Rectal smooth muscle tissue (tissue), 1 donor: Measurements from ENCODE around the gene ACOX1.

Experiments
- H3K27ac ChIP-seq: one replicate; pipeline ENCODE4 v1.7.0; 2013; ENCODE audit warnings: low read depth, low read length, inconsistent platforms
- H3K27me3 ChIP-seq: one replicate; pipeline ENCODE4 v1.7.0; 2013; ENCODE audit warnings: low read length; ENCODE audit not compliant: control insufficient read depth, insufficient read depth
- H3K36me3 ChIP-seq: one replicate; pipeline ENCODE4 v1.7.0; 2013; ENCODE audit warnings: low read length; ENCODE audit not compliant: control insufficient read depth, insufficient read depth
- H3K4me1 ChIP-seq: one replicate; pipeline ENCODE4 v1.7.0; 2013; ENCODE audit warnings: low read length; ENCODE audit not compliant: control insufficient read depth, insufficient read depth
- H3K4me3 ChIP-seq: one replicate; pipeline ENCODE4 v1.7.0; 2013; ENCODE audit warnings: low read length
- H3K9ac ChIP-seq: one replicate; pipeline ENCODE4 v1.7.0; 2013; ENCODE audit warnings: low read length

Gene ACOX1

DNA sequence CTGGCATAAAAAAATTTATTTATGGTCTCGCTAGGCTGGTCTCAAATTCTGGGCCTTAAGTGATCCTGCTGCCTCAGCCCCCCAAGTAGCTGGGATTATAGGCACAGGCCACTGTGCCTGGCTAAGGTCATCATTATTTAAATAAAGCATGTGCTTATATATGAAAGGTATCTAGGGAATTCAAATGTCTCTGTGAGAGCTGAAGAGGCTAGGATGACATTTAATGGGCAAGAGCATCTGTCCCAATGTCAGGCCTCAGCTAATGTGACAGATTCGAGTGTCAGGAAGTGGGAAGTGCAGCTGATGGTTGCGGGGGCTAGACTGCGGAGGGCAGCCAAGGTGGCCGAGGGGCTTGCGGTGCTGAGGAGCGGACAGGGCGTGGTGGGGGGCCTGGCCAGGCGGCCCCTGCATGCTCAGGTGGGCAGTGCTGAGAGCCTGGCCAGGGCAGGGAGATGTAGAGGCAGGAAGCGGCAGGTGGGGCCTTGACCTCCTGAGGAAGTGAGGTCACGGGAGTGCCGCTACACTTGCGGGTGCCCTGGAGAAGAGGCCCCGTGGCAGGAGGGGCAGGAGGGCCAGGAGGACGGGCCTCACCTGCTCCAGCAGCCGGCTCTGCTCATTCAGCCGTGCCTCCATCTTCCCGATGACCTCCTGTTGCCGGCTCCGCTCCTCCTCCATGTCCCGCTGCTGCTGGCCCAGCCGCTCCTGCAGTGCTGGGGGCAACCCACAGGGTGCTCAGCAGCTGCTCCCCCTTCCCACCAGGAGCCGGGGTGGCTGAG is 61.6 kb downstream of the ACOX1 start:
- no peaks in the 10 kb centered on the region for H3K4me1 ChIP-seq
- H3K4me3 ChIP-seq = no peak overlapping the region
- H3K9ac ChIP-seq = no peak overlapping the region
- no peak overlapping the region for H3K27ac ChIP-seq
- no peaks in the 10 kb centered on the region for H3K36me3 ChIP-seq
- H3K27me3 ChIP-seq = no peaks in the 10 kb centered on the region

DNA sequence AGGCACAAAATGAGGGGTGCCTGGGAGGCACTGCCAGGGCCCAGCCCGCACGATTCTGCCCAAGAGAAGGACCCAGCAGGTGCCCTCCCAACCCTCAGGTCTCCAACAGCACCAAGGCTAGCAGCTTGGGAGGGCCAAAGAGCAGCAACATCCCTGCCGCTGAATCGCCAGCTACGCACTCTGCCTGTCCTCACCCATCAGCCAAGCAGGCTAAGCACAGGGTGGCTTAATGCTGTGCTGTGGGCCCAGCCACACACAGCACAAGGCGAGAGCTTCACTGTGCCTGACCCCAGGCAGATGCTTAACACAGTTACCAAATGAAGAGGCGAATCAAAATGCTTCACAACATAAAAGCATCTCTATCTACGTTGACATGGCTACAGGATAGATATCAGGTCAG is 63.7 kb downstream of the ACOX1 start:
- H3K9ac ChIP-seq = no peak overlapping the region
- no peaks in the 10 kb centered on the region for H3K4me1 ChIP-seq
- H3K27ac ChIP-seq = no peak overlapping the region
- H3K36me3 ChIP-seq = peaks cover 3% of the 10 kb centered on the region
- H3K4me3 ChIP-seq = no peak overlapping the region
- no peaks in the 10 kb centered on the region for H3K27me3 ChIP-seq

DNA sequence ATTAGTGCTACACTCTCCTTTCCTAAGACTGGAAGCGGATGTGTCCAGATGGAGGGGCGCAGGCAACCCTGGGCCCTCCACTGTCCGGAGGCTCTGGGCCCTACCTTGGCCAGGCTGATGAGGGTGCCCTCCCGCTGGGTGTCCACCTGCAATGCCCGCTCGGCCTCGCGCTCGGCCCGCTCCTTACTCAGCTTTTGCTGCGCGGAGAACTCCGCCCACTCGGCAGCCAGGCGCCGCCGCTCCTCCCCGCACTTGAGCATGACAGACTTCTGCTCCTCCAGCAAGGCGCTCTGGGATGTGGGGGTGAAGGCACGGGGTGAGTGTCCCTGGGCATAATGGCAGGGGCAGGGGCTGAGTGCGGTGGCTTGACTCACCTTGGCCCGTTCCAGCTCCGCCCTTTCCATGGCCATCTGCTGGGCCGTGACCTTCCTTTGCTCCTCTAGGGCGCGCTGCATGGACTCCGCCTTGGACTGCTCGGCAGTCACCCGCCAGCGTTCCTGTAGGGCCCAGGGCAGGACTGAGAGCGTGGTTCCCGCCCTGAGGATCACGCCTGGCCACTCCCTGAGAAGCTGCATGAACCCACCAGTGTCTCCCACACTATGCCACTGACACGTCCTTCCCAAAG is 64.2 kb downstream of the ACOX1 start:
- Histone ChIP-seq H3K36me3 (peaks cover 3% of the 10 kb centered on the region), H3K4me1 (no peaks in the 10 kb centered on the region), H3K27ac (no peak overlapping the region)

DNA sequence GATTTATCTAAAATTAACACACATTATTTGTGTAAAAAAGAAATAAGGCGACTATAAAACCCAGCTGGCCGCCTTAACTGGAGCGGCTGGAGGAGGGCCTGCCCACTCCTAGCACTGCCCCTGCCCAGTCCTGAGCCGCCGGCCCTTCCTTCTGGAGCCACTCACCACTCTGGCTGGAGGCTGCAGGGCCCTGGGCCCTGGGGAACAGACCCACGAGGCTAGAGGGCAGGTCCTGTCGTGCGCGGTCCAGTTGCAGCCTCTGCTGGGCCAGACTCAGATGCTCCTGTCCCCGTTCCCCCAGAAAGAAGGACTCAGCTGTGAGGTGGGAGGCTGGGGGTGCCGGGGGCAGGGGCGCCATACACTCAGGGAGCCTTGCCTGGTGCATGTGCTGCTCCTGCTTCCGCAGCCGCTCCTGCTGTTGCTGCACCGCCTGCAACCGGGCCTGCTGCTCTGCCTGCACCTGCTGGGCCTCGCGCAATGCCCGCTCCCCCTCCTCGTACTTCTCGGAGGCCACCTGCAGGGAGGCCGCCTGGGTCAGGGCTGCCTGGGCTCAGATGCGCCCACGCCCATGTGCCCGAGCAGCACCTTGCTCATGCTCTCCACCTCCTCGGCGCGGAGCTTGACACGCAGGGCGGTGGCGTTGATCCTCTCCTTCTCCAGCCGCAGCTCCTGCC is 65.3 kb downstream of the ACOX1 start:
- Histone ChIP-seq H3K27me3 (no peaks in the 10 kb centered on the region), H3K4me3 (no peak overlapping the region), H3K36me3 (peaks cover 3% of the 10 kb centered on the region), H3K27ac (no peak overlapping the region), H3K9ac (no peak overlapping the region), H3K4me1 (no peaks in the 10 kb centered on the region)

More for the DNA sequence above, 64.2 kb downstream of the ACOX1 start:
- Histone ChIP-seq H3K4me3 (no peak overlapping the region), H3K27me3 (no peaks in the 10 kb centered on the region), H3K9ac (no peak overlapping the region)

DNA sequence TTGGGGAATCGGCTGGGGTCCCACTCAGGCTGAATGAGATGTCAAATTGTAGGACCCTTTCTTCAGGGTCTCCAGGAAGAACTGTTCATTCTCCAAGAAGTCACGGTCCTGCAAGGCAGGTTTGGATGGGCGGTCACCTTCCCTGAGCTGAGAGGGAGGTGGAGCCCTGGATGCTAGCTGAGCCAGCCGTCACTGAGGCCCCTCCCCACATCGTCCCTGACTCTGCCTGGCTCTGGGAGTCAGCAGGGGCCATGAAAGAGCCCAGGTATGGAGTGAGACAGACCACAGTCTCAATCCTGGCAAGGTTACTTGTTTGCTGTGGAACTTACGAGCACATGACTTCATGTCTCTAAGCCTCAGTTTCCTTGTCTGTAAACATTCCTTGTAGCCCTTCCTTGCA is 68.3 kb downstream of the ACOX1 start:
- peaks cover 3% of the 10 kb centered on the region for H3K36me3 ChIP-seq
- H3K9ac ChIP-seq = no peak overlapping the region
- no peaks in the 10 kb centered on the region for H3K4me1 ChIP-seq
- no peak overlapping the region for H3K4me3 ChIP-seq
- no peaks in the 10 kb centered on the region for H3K27me3 ChIP-seq
- H3K27ac ChIP-seq = no peak overlapping the region

DNA sequence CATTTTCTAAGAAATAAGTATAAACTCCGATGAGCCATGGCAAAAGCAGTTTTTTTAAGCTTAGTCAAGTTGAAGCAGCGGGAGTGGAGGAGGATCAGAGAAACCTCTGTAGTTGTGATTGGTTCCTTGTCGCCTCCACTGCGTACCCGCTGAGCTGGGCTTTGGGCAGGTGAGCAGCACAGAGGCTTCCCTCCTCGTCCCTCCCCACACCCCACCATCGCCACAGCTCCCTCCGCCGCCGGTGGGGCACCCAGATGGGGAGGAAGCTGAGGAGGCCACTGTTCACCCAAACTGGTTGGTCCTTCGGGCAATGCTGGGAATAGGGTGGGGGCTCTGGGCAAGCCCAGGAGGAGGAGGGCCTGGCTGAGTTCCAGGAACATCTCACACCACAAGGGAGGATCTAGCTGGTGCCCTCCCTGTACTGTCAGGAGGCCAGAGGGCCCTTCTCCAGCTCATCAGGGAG is 69.1 kb downstream of the ACOX1 start:
- Histone ChIP-seq H3K27me3 (no peaks in the 10 kb centered on the region), H3K9ac (no peak overlapping the region), H3K4me3 (no peak overlapping the region), H3K4me1 (no peaks in the 10 kb centered on the region), H3K27ac (no peak overlapping the region), H3K36me3 (peaks cover 3% of the 10 kb centered on the region)

DNA sequence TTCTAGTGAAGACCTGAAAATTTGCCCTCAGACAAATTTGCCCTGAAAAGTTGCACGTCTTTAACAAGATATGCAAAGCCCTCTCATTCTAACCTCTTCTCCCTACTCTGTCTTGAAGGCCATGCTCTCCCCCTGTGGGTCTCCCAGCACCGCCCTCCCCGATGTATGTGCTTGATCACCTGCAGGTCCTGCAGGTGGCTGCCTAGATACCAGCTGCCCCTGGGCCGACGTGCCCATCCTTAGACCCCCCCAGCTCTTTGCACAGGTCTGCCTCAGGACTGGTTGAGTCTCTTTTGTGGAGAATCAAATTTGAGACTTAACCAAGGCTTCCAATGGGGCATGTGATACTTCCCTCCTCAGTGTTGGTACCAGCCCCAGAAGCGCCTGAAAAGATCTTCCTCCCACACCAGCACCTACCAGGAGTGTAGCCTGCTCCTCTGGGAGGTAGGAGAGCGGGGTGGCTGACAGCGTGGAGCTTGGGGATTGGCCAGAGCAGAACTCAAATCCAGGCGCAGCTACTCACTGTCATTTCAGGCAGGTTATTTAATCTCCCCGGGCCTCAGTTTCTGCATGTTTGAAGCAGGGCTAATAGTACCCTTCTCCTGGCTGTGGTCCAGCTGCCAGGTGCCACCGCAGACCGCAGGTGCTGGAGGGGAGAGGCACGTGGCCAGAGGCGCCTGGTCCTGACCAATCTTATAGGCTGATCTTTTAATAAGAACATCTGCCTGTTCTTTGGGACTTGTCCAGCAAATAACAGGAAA is 69.7 kb downstream of the ACOX1 start:
- Histone ChIP-seq H3K4me1 (no peaks in the 10 kb centered on the region), H3K36me3 (peaks cover 3% of the 10 kb centered on the region), H3K27me3 (no peaks in the 10 kb centered on the region), H3K27ac (no peak overlapping the region), H3K9ac (no peak overlapping the region), H3K4me3 (no peak overlapping the region)

DNA sequence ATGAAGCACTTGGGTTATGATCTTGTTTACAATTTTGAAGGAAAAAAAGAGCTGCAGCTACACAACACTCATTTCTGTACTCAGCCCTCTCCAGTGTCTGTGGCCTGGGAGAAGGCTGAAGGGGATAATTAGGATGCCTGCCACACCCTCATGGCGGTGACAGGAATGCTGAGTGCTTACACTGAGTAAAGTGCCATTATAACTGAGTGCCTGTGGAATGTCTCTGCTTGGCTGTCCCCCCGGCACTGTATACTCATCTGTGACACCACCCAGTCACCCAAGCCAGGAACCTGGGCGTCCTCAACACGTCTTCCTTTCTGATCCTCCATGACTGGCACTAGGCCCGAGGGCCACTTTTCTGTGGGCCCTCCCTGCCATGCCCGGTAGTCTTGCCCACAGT is 70.8 kb downstream of the ACOX1 start:
- Histone ChIP-seq H3K27me3 (no peaks in the 10 kb centered on the region), H3K4me3 (no peak overlapping the region), H3K4me1 (peaks cover 2% of the 10 kb centered on the region), H3K27ac (no peak overlapping the region), H3K36me3 (peaks cover 3% of the 10 kb centered on the region), H3K9ac (no peak overlapping the region)

DNA sequence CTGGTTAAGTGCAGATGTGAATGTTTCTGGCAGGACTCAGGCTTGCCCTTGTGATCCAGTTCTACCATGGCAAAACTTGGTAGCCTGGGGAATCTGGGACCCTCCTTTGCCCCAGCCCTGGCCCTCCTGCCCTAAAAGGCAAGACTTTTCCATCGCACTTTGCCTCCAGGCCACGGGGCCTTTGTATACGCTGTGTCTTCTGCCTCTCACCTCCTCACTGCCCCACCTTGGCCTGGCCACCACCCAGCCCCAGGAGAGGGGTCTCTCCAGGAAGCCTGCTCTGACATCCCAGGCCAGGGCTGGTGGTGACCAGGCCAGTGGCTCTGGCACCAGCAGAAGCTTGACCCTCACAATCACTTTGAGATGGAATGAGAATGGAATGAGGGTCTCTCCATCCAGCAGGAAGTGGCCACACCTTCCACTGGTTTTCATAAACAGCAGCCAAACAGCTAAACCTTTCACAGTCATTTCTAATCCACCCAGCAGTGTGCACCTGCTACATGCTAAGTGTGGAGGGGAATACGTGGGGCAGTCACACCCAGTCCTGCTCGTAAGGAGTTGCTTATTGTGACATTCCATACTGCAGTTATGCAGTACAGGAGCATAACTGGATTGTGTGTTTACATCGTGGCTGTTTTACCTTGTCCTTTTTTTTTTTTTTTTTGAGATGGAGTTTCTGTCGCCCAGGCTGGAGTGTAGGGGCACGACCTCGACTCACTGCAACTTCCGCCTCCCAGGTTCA is 72.7 kb downstream of the ACOX1 start:
- no peak overlapping the region for H3K9ac ChIP-seq
- no peak overlapping the region for H3K4me3 ChIP-seq
- H3K27me3 ChIP-seq = no peaks in the 10 kb centered on the region
- peaks cover 6% of the 10 kb centered on the region for H3K36me3 ChIP-seq
- H3K27ac ChIP-seq = no peak overlapping the region
- peaks cover 2% of the 10 kb centered on the region for H3K4me1 ChIP-seq

DNA sequence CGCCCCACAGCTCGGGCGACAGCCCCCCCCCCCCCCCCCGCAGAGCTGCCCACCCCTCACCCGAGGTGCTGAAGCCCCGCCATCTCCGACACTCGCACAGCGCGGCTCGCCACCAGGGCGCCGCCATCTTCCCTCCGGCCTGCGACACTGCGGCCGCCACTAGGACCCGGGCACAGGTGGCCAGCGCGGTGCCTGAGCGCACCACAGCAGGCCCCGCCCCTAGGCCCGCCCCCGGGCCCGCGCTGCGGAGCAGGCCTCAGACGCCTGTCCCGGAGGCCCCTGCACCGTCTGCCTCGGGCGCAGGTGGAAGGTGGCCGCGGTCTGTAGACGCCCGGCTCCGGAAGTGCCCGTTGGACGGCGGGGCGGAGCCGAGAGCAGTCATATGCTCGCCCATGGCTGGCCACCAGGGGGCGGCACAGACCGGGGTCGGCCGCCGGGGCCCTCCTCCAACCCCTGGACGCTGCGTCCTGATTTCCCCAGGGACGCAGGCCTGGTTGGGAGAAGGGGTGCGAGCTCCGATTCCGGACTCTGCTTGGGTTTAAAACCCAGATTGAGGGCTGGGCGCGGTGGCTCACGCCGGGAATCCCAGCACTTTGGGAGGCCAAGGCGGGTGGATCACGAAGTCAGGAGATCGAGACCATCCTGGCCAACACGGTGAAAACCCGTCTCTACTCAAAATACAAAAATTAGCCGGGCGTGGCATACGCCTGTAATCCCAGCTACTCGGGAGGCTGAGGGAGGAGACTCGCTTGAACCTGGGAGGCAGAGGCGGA is 74.0 kb downstream of the ACOX1 start, which contains the start of gene MRPL38:
Gene MRPL38, minus strand, starts transcription at position 136 of the 773 bp plus-strand sequence. Its CDS starts 9 bp downstream, at position 127.
- Histone ChIP-seq H3K9ac (peak within 1 kb of the TSS; percentile 52), H3K27me3 (no peaks in the 10 kb centered on the region), H3K27ac (peak within 1 kb of the TSS; percentile 94), H3K4me3 (peak within 1 kb of the TSS; percentile 76), H3K36me3 (peaks cover 17% of the 10 kb centered on the region), H3K4me1 (peaks cover 2% of the 10 kb centered on the region)

DNA sequence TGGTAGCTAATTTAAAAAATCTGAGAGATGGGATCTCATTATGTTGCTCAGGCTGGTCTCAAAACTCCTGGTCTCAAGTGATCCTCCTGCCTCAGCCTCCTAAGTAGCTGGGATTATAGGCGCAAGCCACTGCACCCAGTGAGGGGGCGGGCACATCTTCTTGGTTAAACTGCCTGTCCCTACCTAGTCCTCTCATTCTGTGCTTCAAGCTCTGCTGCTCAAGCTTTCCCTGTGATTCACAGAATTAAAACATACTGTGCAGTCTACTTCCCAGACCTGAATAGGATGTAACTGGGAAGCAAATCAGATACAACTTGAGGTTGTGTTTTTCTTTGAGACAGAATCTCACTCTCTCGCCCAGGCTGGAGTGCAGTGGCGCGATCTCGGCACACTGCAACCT is 76.6 kb downstream of the ACOX1 start:
- no peaks in the 10 kb centered on the region for H3K27me3 ChIP-seq
- no peak overlapping the region for H3K27ac ChIP-seq
- H3K4me3 ChIP-seq = no peak overlapping the region
- peaks cover 29% of the 10 kb centered on the region for H3K36me3 ChIP-seq
- peaks cover 2% of the 10 kb centered on the region for H3K4me1 ChIP-seq
- H3K9ac ChIP-seq = no peak overlapping the region
